HFFc6 (cell line): ENCODE data around the gene CEACAM18. TPM values are rescaled to one million over a fixed set of nuclear protein-coding genes. Genes with fewer than 3 reads are reported as not detected.

Source experiments
- DNase-seq: peaks from one replicate; pipeline ENCODE4 v3.0.0-alpha.2; 2018
- H3K27ac Mint-ChIP-seq: 2 replicates; pipeline ENCODE4 v1.8.0; 2020; ENCODE audit warnings: mild to moderate bottlenecking, mixed read lengths
- H3K27me3 Mint-ChIP-seq: 2 replicates; pipeline ENCODE4 v1.8.0; 2021; ENCODE audit warnings: mild to moderate bottlenecking, moderate library complexity, mixed read lengths; ENCODE audit not compliant: insufficient read depth
- H3K36me3 Mint-ChIP-seq: 2 replicates; pipeline ENCODE4 v1.8.0; 2021; ENCODE audit warnings: low read depth, mixed read lengths
- H3K4me1 Mint-ChIP-seq: 2 replicates; pipeline ENCODE4 v1.8.0; 2020; ENCODE audit warnings: low read depth, mixed read lengths
- H3K4me3 Mint-ChIP-seq: 2 replicates; pipeline ENCODE4 v1.8.0; 2020; ENCODE audit warnings: mild to moderate bottlenecking, moderate library complexity, mixed read lengths
- H3K9me3 Mint-ChIP-seq: 2 replicates; pipeline ENCODE4 v1.8.0; 2020; ENCODE audit warnings: mild to moderate bottlenecking, mixed read lengths
- total RNA-seq, 6 experiments: library from RNA; stranded (reverse); fragmentation: NEBNext Ultra II Directional; extraction: Animal tissue kit (Norgen Biotek cat#: 25700); gene quantifications; 2 replicates in 1 of 6; 3 replicates in 5 of 6; pipeline ENCODE4 v1.2.3, GENCODE V29; 2021
- TF ChIP-seq, protein P1 (sequence below): fragments of 200-600 bp; sonication (generic); IDR thresholded peaks from 2 replicates; pipeline ENCODE4 v1.5.0; 2021; ENCODE audit warnings: antibody characterized with exemption, mild to moderate bottlenecking

CEACAM18 gene
- total RNA-seq, 6 experiments from 2014 or later: not detected

DNA sequence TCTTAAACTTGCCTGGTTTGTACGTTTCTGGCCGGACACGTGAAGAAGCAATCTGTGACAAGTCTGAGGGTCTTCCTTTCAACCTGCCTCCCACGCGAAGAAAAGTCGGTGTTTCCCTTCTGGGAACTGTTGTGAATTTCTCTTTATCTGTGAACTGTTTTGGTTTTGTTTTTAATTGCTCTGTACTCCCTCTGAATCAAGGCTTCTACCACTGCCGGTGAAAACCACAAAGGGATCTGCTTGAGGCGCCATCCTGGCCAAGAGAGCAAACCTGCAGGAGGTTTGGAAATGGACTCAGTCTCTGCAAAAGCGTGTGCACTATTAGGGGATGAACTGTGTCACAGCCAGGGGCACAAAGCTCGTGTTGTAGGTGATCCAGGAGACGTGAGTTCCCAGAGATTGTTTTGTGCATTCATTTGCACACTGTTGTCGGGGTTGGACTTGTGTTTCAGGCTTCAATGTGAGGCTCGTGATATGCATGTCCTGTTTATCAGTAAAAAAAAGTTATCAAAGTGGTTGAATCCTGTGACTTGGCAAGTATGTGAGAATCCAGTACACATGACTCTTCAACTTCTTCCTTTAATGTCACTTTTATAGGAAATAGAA lies 29.8 kb upstream of the CEACAM18 start:
- Mint-ChIP-seq H3K4me1 (no peaks in the 10 kb centered on the region), H3K9me3 (peaks cover 29% of the 10 kb centered on the region), H3K4me3 (no peak overlapping the region), H3K27me3 (peaks cover 5% of the 10 kb centered on the region), H3K36me3 (peaks cover 9% of the 10 kb centered on the region; the same call in 1 of the 2 replicates), H3K27ac (no peak overlapping the region)
- DNase-seq: no peak
- TF ChIP-seq, protein P1, sequence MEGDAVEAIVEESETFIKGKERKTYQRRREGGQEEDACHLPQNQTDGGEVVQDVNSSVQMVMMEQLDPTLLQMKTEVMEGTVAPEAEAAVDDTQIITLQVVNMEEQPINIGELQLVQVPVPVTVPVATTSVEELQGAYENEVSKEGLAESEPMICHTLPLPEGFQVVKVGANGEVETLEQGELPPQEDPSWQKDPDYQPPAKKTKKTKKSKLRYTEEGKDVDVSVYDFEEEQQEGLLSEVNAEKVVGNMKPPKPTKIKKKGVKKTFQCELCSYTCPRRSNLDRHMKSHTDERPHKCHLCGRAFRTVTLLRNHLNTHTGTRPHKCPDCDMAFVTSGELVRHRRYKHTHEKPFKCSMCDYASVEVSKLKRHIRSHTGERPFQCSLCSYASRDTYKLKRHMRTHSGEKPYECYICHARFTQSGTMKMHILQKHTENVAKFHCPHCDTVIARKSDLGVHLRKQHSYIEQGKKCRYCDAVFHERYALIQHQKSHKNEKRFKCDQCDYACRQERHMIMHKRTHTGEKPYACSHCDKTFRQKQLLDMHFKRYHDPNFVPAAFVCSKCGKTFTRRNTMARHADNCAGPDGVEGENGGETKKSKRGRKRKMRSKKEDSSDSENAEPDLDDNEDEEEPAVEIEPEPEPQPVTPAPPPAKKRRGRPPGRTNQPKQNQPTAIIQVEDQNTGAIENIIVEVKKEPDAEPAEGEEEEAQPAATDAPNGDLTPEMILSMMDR: no peak

DNA sequence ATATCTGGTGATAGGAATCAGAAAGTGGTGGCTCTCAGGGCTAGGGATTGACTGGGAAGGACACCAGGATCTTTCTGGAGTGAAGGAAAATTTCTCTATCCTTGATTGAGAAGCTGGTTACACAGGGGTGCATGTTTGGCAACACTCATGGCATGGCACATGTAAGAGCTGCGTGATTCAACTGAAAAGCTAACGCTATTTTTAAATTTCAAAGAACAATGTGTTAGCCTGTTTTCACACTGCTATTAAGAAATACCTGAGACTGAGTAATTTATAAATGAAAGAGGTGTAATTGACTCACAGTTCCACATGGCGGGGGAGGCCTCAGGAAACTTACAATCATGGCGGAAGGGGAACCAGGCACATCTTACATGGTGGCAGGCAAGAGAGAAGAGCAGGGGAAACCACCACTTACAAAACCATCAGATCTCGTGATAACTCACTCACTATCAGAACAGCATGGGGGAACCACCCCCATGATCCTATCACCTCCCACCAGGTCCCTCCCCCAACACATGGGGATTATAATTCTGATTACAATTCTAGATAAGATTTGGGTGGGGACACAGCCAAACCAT lies 27.5 kb upstream of the CEACAM18 start:
- Mint-ChIP-seq H3K9me3 (peaks cover 34% of the 10 kb centered on the region), H3K4me1 (no peaks in the 10 kb centered on the region), H3K27ac (no peak overlapping the region), H3K4me3 (no peak overlapping the region), H3K36me3 (peaks cover 9% of the 10 kb centered on the region; the same call in 1 of the 2 replicates), H3K27me3 (peaks cover 5% of the 10 kb centered on the region)
- DNase-seq: no peak
- TF ChIP-seq, protein P1: no peak

DNA sequence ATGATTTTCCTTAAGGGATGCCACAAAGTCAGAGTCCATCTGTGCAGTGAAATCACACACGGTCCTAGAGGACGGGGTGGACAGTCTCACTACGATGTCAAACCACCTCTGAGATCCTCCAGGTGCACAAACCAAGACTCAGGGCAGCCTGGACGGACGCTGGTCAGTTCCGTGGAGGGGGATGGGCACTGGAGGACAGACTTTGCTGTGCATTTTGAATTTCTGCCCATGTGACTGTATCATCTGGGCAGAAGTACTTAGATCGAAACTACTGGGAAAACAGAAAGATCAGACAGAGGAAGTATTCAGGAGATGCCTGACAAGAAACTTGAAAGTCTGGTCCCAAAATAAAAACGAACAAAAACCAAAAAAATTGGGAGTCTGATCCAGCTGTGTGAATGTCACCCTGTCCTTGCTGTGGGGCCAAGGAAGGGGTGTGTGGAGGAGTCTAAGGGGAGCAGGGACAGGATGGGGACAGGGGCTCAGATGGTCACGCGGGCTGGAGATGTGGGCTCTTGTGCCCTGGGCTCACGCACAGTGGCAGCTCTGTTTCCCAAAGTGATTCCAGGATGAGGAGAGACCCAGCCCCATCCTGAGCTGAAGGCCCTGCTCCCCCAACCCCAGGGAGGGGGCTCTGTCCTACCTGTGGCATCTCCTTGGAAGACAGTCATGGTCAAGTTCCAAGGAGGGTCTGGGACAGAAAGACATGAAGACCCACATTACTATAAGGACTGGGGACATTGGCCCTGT lies 21.6 kb upstream of the CEACAM18 start:
- TF ChIP-seq, protein P1: no peak
- peaks cover 17% of the 10 kb centered on the region; the same call in 1 of the 2 replicates for H3K9me3 Mint-ChIP-seq
- H3K36me3 Mint-ChIP-seq: no peaks in the 10 kb centered on the region
- no peak overlapping the region for H3K4me3 Mint-ChIP-seq
- no peaks in the 10 kb centered on the region for H3K4me1 Mint-ChIP-seq
- no peak for DNase-seq
- peaks cover 5% of the 10 kb centered on the region for H3K27me3 Mint-ChIP-seq
- no peak overlapping the region for H3K27ac Mint-ChIP-seq

DNA sequence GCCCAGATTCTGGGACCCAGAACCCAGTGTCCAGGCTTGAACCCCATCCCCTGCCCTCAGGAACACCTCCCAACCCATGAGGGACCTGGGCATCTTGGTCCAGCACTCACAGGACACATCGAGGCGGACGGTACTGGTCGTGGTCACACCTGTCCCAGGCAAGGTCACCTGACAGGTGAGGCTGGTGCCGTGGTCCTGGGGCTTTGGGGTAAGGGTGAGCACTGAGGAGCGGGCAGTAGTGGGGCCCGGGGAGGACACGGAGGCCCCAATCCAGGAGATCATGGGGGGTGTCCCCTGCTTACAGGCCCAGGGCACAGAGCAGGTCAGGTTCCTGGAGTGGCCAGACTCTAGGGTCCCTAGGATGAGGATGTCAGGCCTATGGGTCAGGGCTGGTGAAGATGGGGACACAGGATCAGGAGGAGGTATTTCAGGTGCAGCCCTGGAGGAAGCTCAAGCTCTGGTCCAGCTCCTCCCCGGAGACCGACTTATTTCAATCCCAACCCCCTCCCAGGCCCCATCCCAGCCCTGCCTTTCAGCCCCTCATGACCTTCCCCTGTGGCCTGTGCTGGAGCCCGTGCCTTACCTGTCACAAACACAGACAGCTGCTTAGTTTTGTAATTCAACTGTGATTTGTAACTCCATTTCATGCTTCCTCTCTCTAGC lies 20.9 kb upstream of the CEACAM18 start:
- no peak for DNase-seq
- no peaks in the 10 kb centered on the region for H3K4me1 Mint-ChIP-seq
- no peak overlapping the region for H3K27ac Mint-ChIP-seq
- no peaks in the 10 kb centered on the region for H3K36me3 Mint-ChIP-seq
- peaks cover 5% of the 10 kb centered on the region for H3K27me3 Mint-ChIP-seq
- H3K4me3 Mint-ChIP-seq: no peak overlapping the region
- TF ChIP-seq, protein P1: no peak
- peaks cover 14% of the 10 kb centered on the region; the same call in 1 of the 2 replicates for H3K9me3 Mint-ChIP-seq

DNA sequence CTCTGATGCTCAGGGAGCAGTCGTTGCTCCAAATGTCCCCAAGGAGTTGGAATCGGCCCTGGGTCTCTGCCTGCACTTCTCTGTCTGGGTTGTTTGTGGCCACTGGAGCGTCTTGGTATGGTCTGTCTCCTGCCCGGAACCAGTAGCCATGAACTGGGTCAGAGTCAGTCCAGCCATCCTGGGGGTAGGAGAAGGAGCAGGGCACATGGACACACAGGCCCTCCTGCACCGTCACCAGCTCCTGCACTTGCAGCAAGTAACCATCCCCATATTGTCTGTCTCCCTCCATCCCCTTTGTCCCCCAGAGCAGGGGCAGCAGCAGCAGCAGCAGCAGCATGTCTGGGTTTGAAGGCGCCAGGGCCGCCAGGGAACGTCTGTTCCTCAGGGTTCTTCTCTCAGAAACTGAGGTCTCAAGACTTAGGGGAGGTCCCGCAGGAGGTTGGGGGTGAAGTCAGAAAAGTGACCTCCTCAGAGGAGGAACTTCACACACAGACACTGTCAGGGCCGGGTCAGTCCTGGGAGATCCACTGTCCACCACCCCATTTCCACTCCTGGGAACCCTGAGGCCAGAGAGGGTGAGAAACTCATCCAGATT lies 20.2 kb upstream of the CEACAM18 start, which contains the start of gene SIGLEC8:
Gene SIGLEC8, minus strand, starts transcription at position 404 of the 595 bp plus-strand sequence. Its CDS starts 67 bp downstream, at position 337.
- H3K36me3 Mint-ChIP-seq: no peaks in the 10 kb centered on the region
- H3K4me3 Mint-ChIP-seq: no peak within 1 kb of the TSS
- TF ChIP-seq, protein P1: no peak
- H3K27me3 Mint-ChIP-seq: peaks cover 5% of the 10 kb centered on the region
- H3K9me3 Mint-ChIP-seq: peaks cover 12% of the 10 kb centered on the region; the same call in 1 of the 2 replicates
- no peak for DNase-seq
- H3K27ac Mint-ChIP-seq: no peak within 1 kb of the TSS
- H3K4me1 Mint-ChIP-seq: no peaks in the 10 kb centered on the region
